ENCODE data around the gene CARD11. TPM values are rescaled to one million over a fixed set of nuclear protein-coding genes. Genes with fewer than 3 reads are reported as not detected.
A peak's percentile ranks its signal among the peaks of the same experiment; 100 is the strongest.

The CARD11 gene
- total RNA-seq, 2 experiments from 2014 or later, result 118 to 122 TPM

DNA sequence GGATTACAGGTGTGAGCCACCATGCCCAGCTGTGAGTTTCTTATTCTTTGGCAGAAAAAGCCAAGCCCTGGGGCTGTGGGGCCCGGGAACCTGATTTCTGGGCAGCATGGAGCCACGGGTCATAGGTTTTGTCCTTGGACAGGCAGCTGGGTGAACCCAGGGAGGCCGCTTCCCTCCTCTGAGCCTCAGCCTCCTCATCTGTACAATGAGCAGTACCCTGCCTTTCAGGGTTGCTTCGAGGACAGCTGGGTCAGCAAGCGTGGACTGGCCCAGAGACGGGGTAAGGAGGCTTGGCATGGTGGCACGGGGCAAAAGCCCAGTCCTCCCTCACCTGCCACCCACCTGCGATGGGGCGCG lies 115.4 kb downstream of the CARD11 start:
- no peaks in the 10 kb centered on the region for H3K4me1 ChIP-seq (ENCODE audit: insufficient read depth, low read length)
- DNase-seq (no peak), ATAC-seq (ENCODE audit: poor library complexity) (no peak)
- Mint-ChIP-seq H3K36me3 (ENCODE audit: low read depth) (peaks cover 73% of the 10 kb centered on the region), H3K27me3 (no peaks in the 10 kb centered on the region), H3K27ac (no peak overlapping the region), H3K4me3 (no peak overlapping the region), H3K9me3 (no peaks in the 10 kb centered on the region), H3K4me1 (ENCODE audit: low read depth) (no peaks in the 10 kb centered on the region)
- intact Hi-C loops (cut with DNase I, micrococcal nuclease), result no loop called here
- ChIA-PET CTCF (no interaction called here), POLR2A (no interaction called here)
- H3K27me3 ChIP-seq (ENCODE audit: control insufficient read depth in 1 of 2, insufficient read depth in 2 of 2, low read length in 2 of 2), result no peaks in the 10 kb centered on the region
- no peak overlapping the region for H3K27ac ChIP-seq (ENCODE audit: low read depth in 1 of 2, low read length in 2 of 2)
- TF ChIP-seq, protein P1, sequence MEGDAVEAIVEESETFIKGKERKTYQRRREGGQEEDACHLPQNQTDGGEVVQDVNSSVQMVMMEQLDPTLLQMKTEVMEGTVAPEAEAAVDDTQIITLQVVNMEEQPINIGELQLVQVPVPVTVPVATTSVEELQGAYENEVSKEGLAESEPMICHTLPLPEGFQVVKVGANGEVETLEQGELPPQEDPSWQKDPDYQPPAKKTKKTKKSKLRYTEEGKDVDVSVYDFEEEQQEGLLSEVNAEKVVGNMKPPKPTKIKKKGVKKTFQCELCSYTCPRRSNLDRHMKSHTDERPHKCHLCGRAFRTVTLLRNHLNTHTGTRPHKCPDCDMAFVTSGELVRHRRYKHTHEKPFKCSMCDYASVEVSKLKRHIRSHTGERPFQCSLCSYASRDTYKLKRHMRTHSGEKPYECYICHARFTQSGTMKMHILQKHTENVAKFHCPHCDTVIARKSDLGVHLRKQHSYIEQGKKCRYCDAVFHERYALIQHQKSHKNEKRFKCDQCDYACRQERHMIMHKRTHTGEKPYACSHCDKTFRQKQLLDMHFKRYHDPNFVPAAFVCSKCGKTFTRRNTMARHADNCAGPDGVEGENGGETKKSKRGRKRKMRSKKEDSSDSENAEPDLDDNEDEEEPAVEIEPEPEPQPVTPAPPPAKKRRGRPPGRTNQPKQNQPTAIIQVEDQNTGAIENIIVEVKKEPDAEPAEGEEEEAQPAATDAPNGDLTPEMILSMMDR (IDR thresholded peaks at IDR 0.05), result no peak
- H3K9me3 ChIP-seq (ENCODE audit: control insufficient read depth in 1 of 2, insufficient read depth in 1 of 2, low read length in 2 of 2), result no peaks in the 10 kb centered on the region
- peaks cover 89% of the 10 kb centered on the region for H3K36me3 ChIP-seq (ENCODE audit: insufficient read depth, low read length)
- H3K4me3 ChIP-seq (ENCODE audit: low read length), result no peak overlapping the region

DNA sequence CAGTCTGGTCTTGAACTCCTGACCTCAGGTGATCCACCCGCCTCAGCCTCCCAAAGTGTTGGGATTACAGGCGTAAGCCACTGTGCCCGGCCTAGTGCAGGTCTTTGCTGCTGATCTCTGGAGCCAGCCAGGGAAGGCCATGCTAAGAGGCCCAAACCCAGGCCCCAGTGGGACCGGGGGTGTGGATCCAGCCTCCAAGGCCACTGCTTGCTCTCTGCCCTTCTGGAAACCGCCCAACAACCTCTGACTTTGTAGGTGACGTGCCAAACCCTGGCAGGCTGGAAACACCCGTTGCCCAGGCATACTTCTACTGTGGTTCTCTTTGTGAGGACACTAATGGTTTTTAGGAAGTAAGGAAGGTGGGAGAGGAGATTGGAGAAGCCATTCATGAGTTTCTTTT lies 116.1 kb downstream of the CARD11 start:
- intact Hi-C loops (cut with DNase I, micrococcal nuclease), result no loop called here
- H3K4me1 ChIP-seq (ENCODE audit: insufficient read depth, low read length), result no peaks in the 10 kb centered on the region
- H3K4me3 Mint-ChIP-seq, result no peak overlapping the region
- H3K27me3 ChIP-seq (ENCODE audit: control insufficient read depth in 1 of 2, insufficient read depth in 2 of 2, low read length in 2 of 2), result no peaks in the 10 kb centered on the region
- peaks cover 74% of the 10 kb centered on the region for H3K36me3 Mint-ChIP-seq (ENCODE audit: low read depth)
- no peak overlapping the region for H3K27ac ChIP-seq (ENCODE audit: low read depth in 1 of 2, low read length in 2 of 2)
- no peaks in the 10 kb centered on the region for H3K4me1 Mint-ChIP-seq (ENCODE audit: low read depth)
- no peaks in the 10 kb centered on the region for H3K27me3 Mint-ChIP-seq
- ATAC-seq (ENCODE audit: poor library complexity) (no peak), DNase-seq (no peak)
- CTCF ChIA-PET, result no interaction called here
- no peaks in the 10 kb centered on the region for H3K9me3 Mint-ChIP-seq
- peaks cover 90% of the 10 kb centered on the region for H3K36me3 ChIP-seq (ENCODE audit: insufficient read depth, low read length)
- H3K27ac Mint-ChIP-seq, result no peak overlapping the region
- no peak overlapping the region for H3K4me3 ChIP-seq (ENCODE audit: low read length)
- H3K9me3 ChIP-seq (ENCODE audit: control insufficient read depth in 1 of 2, insufficient read depth in 1 of 2, low read length in 2 of 2), result peaks cover 0 to 2% of the 10 kb centered on the region in 2 experiments
- TF ChIP-seq, protein P1 (IDR thresholded peaks at IDR 0.05), result no peak
- POLR2A ChIA-PET, result no interaction called here

GRCh38 chr7:2926896-2927405 lies 116.7 kb downstream of the CARD11 start:
- no peak for ATAC-seq (ENCODE audit: poor library complexity)
- peak in 1 of 14 experiments; percentile 10 for DNase-seq
- H3K27me3 ChIP-seq (ENCODE audit: control insufficient read depth in 1 of 2, insufficient read depth in 2 of 2, low read length in 2 of 2), result no peaks in the 10 kb centered on the region
- ChIA-PET CTCF (no interaction called here), POLR2A (interaction anchor here (0.6 kb wide), 1 partner anchor 22 kb away, joined by 3 read pairs; no protein-coding TSS in a partner anchor)
- no peaks in the 10 kb centered on the region for H3K27me3 Mint-ChIP-seq
- no peaks in the 10 kb centered on the region for H3K4me1 Mint-ChIP-seq (ENCODE audit: low read depth)
- H3K27ac Mint-ChIP-seq, result no peak overlapping the region
- no peak overlapping the region for H3K27ac ChIP-seq (ENCODE audit: low read depth in 1 of 2, low read length in 2 of 2)
- no peaks in the 10 kb centered on the region for H3K4me1 ChIP-seq (ENCODE audit: insufficient read depth, low read length)
- H3K4me3 Mint-ChIP-seq, result no peak overlapping the region
- no peaks in the 10 kb centered on the region for H3K9me3 Mint-ChIP-seq
- TF ChIP-seq, protein P1 (IDR thresholded peaks at IDR 0.05), result no peak
- no peak overlapping the region for H3K4me3 ChIP-seq (ENCODE audit: low read length)
- H3K36me3 Mint-ChIP-seq (ENCODE audit: low read depth), result peaks cover 71% of the 10 kb centered on the region
- H3K36me3 ChIP-seq (ENCODE audit: insufficient read depth, low read length), result peaks cover 90% of the 10 kb centered on the region
- H3K9me3 ChIP-seq (ENCODE audit: control insufficient read depth in 1 of 2, insufficient read depth in 1 of 2, low read length in 2 of 2), result peaks cover 0 to 8% of the 10 kb centered on the region in 2 experiments
- intact Hi-C loops (cut with DNase I, micrococcal nuclease), result no loop called here

Data from CD4-positive, alpha-beta T cell (primary cell).